HG02943 (cell line): ENCODE results near the gene CD164.
"Not testable (repeated sequence)": the region's sequence is repeated elsewhere in the genome, so short reads cannot be mapped to it uniquely, and the experiment has no call there.

ENCODE experiments used
- ATAC-seq: cut with Tn5 transposase; IDR thresholded peaks from one replicate; pipeline ENCODE4 v1.9.1; 2021; ENCODE audit warnings: mild to moderate bottlenecking, low read depth, moderate library complexity; ENCODE audit not compliant: unreplicated experiment

CD164 gene

GRCh38 chr6:109377717-109378116, 4.5 kb downstream of the CD164 start:
- no peak for ATAC-seq

GRCh38 chr6:109374326-109374892, 7.9 kb downstream of the CD164 start:
- no peak for ATAC-seq

- peak; percentile 93 for ATAC-seq
Measured at GRCh38 chr6:109373762-109374161, 8.5 kb downstream of the CD164 start.

- peak; percentile 11 for ATAC-seq
Measured at GRCh38 chr6:109373331-109373730, 8.9 kb downstream of the CD164 start.

- ATAC-seq = no peak
Measured at GRCh38 chr6:109372130-109372529, 10.1 kb downstream of the CD164 start.

GRCh38 chr6:109370792-109371191, 11.5 kb downstream of the CD164 start:
- no peak for ATAC-seq

- no peak for ATAC-seq
Measured at GRCh38 chr6:109370336-109370735, 11.9 kb downstream of the CD164 start.

GRCh38 chr6:109369728-109370127, 12.5 kb downstream of the CD164 start:
- no peak for ATAC-seq

- ATAC-seq = not testable (repeated sequence)
Measured at GRCh38 chr6:109364382-109365078, 17.7 kb downstream of the CD164 start.

GRCh38 chr6:109363753-109364152, 18.5 kb downstream of the CD164 start:
- ATAC-seq = no peak

GRCh38 chr6:109362102-109362884, 20.0 kb downstream of the CD164 start:
- no peak for ATAC-seq

GRCh38 chr6:109360791-109361190, 21.5 kb downstream of the CD164 start:
- no peak for ATAC-seq

- ATAC-seq = no peak
Measured at GRCh38 chr6:109360281-109360680, 22.0 kb downstream of the CD164 start.

GRCh38 chr6:109359248-109359647, 23.0 kb downstream of the CD164 start:
- ATAC-seq = no peak

GRCh38 chr6:109358204-109358603, 24.1 kb downstream of the CD164 start:
- ATAC-seq = no peak

GRCh38 chr6:109356237-109356636, 26.0 kb downstream of the CD164 start:
- no peak for ATAC-seq

- no peak for ATAC-seq
Measured at GRCh38 chr6:109351231-109352130, 30.8 kb downstream of the CD164 start.

GRCh38 chr6:109349419-109349987, 32.8 kb downstream of the CD164 start:
- no peak for ATAC-seq

GRCh38 chr6:109348226-109348625, 34.0 kb downstream of the CD164 start:
- no peak for ATAC-seq

- no peak for ATAC-seq
Measured at GRCh38 chr6:109347779-109348178, 34.5 kb downstream of the CD164 start.
